Measurements from ENCODE around the gene NCMAP. TPM values are rescaled to one million over a fixed set of nuclear protein-coding genes. Genes with fewer than 3 reads are reported as not detected.

NCMAP gene
- total and polyA plus RNA-seq, 2 of the 8 experiments (the other 6 are each of a cell fraction or from before 2014, with no cell fraction given): 0.21 to 0.39 TPM

DNA sequence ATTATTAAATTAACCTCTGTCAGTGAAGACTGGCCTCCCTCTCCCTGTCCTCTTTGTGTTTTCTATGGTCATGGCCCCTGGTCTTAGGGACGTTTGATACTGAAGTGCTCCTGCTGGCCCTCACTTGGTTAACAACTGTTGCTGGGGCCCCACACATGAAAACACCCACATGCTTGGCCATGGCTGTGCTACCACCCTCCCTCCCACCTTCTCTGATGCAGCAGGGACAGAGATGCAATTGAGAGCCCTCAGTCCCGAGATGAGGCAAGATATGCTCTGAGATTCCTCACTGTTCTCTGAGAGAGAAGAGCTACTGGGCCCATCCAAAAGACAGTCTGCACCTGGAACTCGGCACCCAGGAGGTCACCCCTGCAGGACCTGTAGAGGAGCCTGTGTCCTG, 33.3 kb downstream of the NCMAP start:
- no peak overlapping the region for H3K4ac ChIP-seq (replicated peaks; ENCODE audit: insufficient read length, low read depth, low read length)
- ChIA-PET CTCF (ENCODE audit: partially characterized antibody) (interaction anchor here (1.6 to 7.5 kb wide), 2 partner anchors 9 to 47 kb away, joined by 5 to 53 read pairs; no protein-coding TSS in a partner anchor), POLR2A (ENCODE audit: partially characterized antibody) (no interaction called here)
- no peak overlapping the region for H2BK120ac ChIP-seq (replicated peaks; ENCODE audit: low read depth, low read length)
- H4K20me1 ChIP-seq (replicated peaks in 1 of 2; ENCODE audit: control insufficient read depth in 1 of 2, insufficient read depth in 2 of 2, low read length in 2 of 2): no peaks in the 10 kb centered on the region
- 74% methylated on average over 3 of the region's 3 CpGs; no CpG with 5 or more reads in 1 of the 2 experiments for WGBS, 2 experiments (ENCODE audit: extremely low coverage in 1 of 2, insufficient coverage in 1 of 2, insufficient read length in 1 of 2, insufficient replicate concordance in 2 of 2, low coverage in 1 of 2, low lambda C conversion rate in 2 of 2, missing lambda C conversion rate in 1 of 2)
- H3K9ac ChIP-seq (replicated peaks in 1 of 4; ENCODE audit: extremely low read depth in 1 of 4, low read depth in 3 of 4, low read length in 3 of 4): no peak overlapping the region; a peak in 1 of 7 replicates
- no peaks in the 10 kb centered on the region for H3K36me3 ChIP-seq (ENCODE audit: control insufficient read depth in 2 of 4, insufficient read depth in 4 of 4, low read length in 3 of 4)
- H3K4me2 ChIP-seq (ENCODE audit: insufficient read depth in 1 of 2, low read depth in 2 of 2, low read length in 2 of 2): no peak overlapping the region
- H3K4me3 ChIP-seq (ENCODE audit: extremely low read depth in 1 of 4, insufficient read depth in 2 of 4, low read depth in 3 of 4, low read length in 4 of 4): no peak overlapping the region
- H3K14ac ChIP-seq (ENCODE audit: insufficient read length): no peak overlapping the region
- DNase-seq (ENCODE audit: low read depth in 1 of 2, low spot score in 2 of 2) (no peak), FAIRE-seq (no peak)
- H3K56ac ChIP-seq (replicated peaks; ENCODE audit: insufficient read length, low read depth, low read length): no peak overlapping the region
- H2AK5ac ChIP-seq (ENCODE audit: low read depth, low read length): no peak overlapping the region
- H3K23me2 ChIP-seq (ENCODE audit: low read depth, low read length): no peaks in the 10 kb centered on the region
- H3K27me3 ChIP-seq (replicated peaks in 1 of 4; ENCODE audit: control insufficient read depth in 3 of 4, extremely low read depth in 1 of 4, insufficient read depth in 3 of 4, low read length in 3 of 4): no peaks in the 10 kb centered on the region; a peak in 1 of 7 replicates
- H4K5ac ChIP-seq (ENCODE audit: insufficient read length, low read depth, low read length): no peak overlapping the region
- no peak overlapping the region for H2BK20ac ChIP-seq (ENCODE audit: low read length)
- no peak for TF ChIP-seq EZH2 (IDR thresholded peaks at IDR 0.05; ENCODE audit: low read depth, low read length, severe bottlenecking)
- no peak for TF ChIP-seq POLR2AphosphoS5 (IDR thresholded peaks at IDR 0.05; ENCODE audit: low read depth, low read length)
- no peak for TF ChIP-seq CHD1 (IDR thresholded peaks at IDR 0.05; ENCODE audit: low read depth, low read length)
- H3K18ac ChIP-seq (ENCODE audit: extremely low read depth, low read length): no peak overlapping the region
- H2BK12ac ChIP-seq (ENCODE audit: low read depth, low read length): no peak overlapping the region
- no peaks in the 10 kb centered on the region for H3K9me3 ChIP-seq (ENCODE audit: insufficient read depth in 2 of 2, low read depth in 1 of 2, low read length in 1 of 2)
- no peak overlapping the region for H4K91ac ChIP-seq (replicated peaks; ENCODE audit: insufficient read length, low read length)
- no peak overlapping the region for H4K8ac ChIP-seq (ENCODE audit: extremely low read depth, insufficient read depth, low read length)
- H3K79me2 ChIP-seq (ENCODE audit: control insufficient read depth in 1 of 2, insufficient read depth in 2 of 2, low read length in 2 of 2): no peaks in the 10 kb centered on the region
- no peak overlapping the region for H2BK5ac ChIP-seq (ENCODE audit: low read depth, low read length)
- H3K4me1 ChIP-seq (replicated peaks in 1 of 4; ENCODE audit: control insufficient read depth in 3 of 4, insufficient read depth in 4 of 4, low read length in 3 of 4): no peaks in the 10 kb centered on the region
- H2AFZ ChIP-seq (ENCODE audit: low read length): no peak overlapping the region
- no peak overlapping the region for H3K27ac ChIP-seq (ENCODE audit: low read depth, low read length)
- H2BK15ac ChIP-seq (ENCODE audit: low read length): no peak overlapping the region
- H3K79me1 ChIP-seq (ENCODE audit: low read depth, low read length): no peaks in the 10 kb centered on the region
- no peak overlapping the region for H3K23ac ChIP-seq (ENCODE audit: insufficient read length)

All from H1 (cell line).